H1 (cell line): Measurements from ENCODE around the gene STK16. TPM values are rescaled to one million over a fixed set of nuclear protein-coding genes. Genes with fewer than 3 reads are reported as not detected.

Experiments
- CTCF ChIA-PET: fragments of 300-600 bp; sonication (Branson Sonifier 250); formaldehyde crosslinking; loops from one replicate; lab custom pipeline; 2021; ENCODE audit not compliant: partially characterized antibody; lab: Charles Lee
- POLR2A ChIA-PET: fragments of 300-600 bp; sonication (Branson Sonifier 250); formaldehyde crosslinking; loops from one replicate; lab custom pipeline; 2021; ENCODE audit warnings: inconsistent platforms; ENCODE audit not compliant: partially characterized antibody; lab: Charles Lee
- DNase-seq, 2 experiments: peaks; one replicate each; pipeline versions ENCODE4 v3.0.0 to v3.0.0-alpha.2; 2010 to 2022; ENCODE audit warnings: low spot score in 2 of 2, low read depth in 1 of 2, mixed read lengths in 1 of 2
- FAIRE-seq: peaks from 2 replicates; lab custom pipeline; 2011; peaks lifted over from hg19 to GRCh38; lab: Jason Lieb, UNC
- H2AFZ ChIP-seq: 2 replicates; pipeline ENCODE4 v1.8.1; 2012; ENCODE audit warnings: low read length, inconsistent platforms
- H2AK5ac ChIP-seq: 2 replicates; pipeline ENCODE4 v1.6.1; 2013; ENCODE audit warnings: low read depth, low read length
- H2BK120ac ChIP-seq: replicated peaks from 2 replicates; pipeline ENCODE3; 2013; ENCODE audit warnings: low read depth, low read length, inconsistent platforms
- H2BK12ac ChIP-seq: 2 replicates; pipeline ENCODE4 v1.6.1; 2013; ENCODE audit warnings: low read depth, low read length
- H2BK15ac ChIP-seq: 2 replicates; pipeline ENCODE4 v1.6.1; 2013; ENCODE audit warnings: low read length
- H2BK20ac ChIP-seq: 2 replicates; pipeline ENCODE4 v1.6.1; 2013; ENCODE audit warnings: low read length
- H2BK5ac ChIP-seq: 2 replicates; pipeline ENCODE4 v1.6.1; 2013; ENCODE audit warnings: low read depth, low read length
- H3K14ac ChIP-seq: 2 replicates; pipeline ENCODE4 v1.6.1; 2013; ENCODE audit warnings: inconsistent platforms; ENCODE audit not compliant: insufficient read length
- H3K18ac ChIP-seq: 2 replicates; pipeline ENCODE4 v1.6.1; 2013; ENCODE audit warnings: low read length; ENCODE audit errors: extremely low read depth
- H3K23ac ChIP-seq: 2 replicates; pipeline ENCODE4 v1.6.1; 2013; ENCODE audit warnings: inconsistent platforms; ENCODE audit not compliant: insufficient read length
- H3K23me2 ChIP-seq: 2 replicates; pipeline ENCODE4 v1.6.1; 2013; ENCODE audit warnings: low read depth, low read length
- H3K27ac ChIP-seq: 2 replicates; pipeline ENCODE4 v1.6.1; 2011; ENCODE audit warnings: low read depth, low read length, inconsistent platforms
- H3K27me3 ChIP-seq, 4 experiments: replicated peaks in 1 of 4; 1 replicate in 1 of 4; 2 replicates in 3 of 4; pipeline versions ENCODE4 v1.6.1 to v1.8.1; 2011 to 2013; ENCODE audit warnings: low read length in 3 of 4, mild to moderate bottlenecking in 3 of 4, inconsistent platforms in 2 of 4, mixed read lengths in 2 of 4, moderate library complexity in 1 of 4; ENCODE audit not compliant: control insufficient read depth in 3 of 4, insufficient read depth in 3 of 4; ENCODE audit errors: extremely low read depth in 1 of 4
- H3K36me3 ChIP-seq, 4 experiments: 2 replicates each; pipeline versions ENCODE4 v1.6.1 to v1.8.1; 2011 to 2013; ENCODE audit warnings: mild to moderate bottlenecking in 4 of 4, low read length in 3 of 4, moderate library complexity in 2 of 4, control low read depth in 1 of 4, inconsistent platforms in 1 of 4; ENCODE audit not compliant: insufficient read depth in 4 of 4, control insufficient read depth in 2 of 4
- H3K4ac ChIP-seq: replicated peaks from 2 replicates; pipeline ENCODE3; 2013; ENCODE audit warnings: low read length, low read depth, mixed read lengths, inconsistent platforms; ENCODE audit not compliant: insufficient read length
- H3K4me1 ChIP-seq, 4 experiments: replicated peaks in 1 of 4; 1 replicate in 1 of 4; 2 replicates in 3 of 4; pipeline versions ENCODE4 v1.6.1 to v1.8.1; 2011 to 2013; ENCODE audit warnings: low read length in 3 of 4, inconsistent platforms in 2 of 4, mixed read lengths in 1 of 4; ENCODE audit not compliant: insufficient read depth in 4 of 4, control insufficient read depth in 3 of 4
- H3K4me2 ChIP-seq, 2 experiments: 2 replicates each; pipeline versions ENCODE4 v1.6.1 to v1.8.1; 2011 to 2013; ENCODE audit warnings: low read depth in 2 of 2, low read length in 2 of 2, control low read depth in 1 of 2, inconsistent platforms in 1 of 2, mild to moderate bottlenecking in 1 of 2; ENCODE audit not compliant: insufficient read depth in 1 of 2
- H3K4me3 ChIP-seq, 4 experiments: fragments of 200-600, 300-600 bp in 1 of 4; sonication (generic), shearing (Covaris generic), sonication (Bioruptor Twin) in 1 of 4; 2 replicates each; pipeline versions ENCODE4 v1.5.1 to v1.8.1; 2011 to 2016; ENCODE audit warnings: low read length in 4 of 4, low read depth in 3 of 4, control low read depth in 2 of 4, inconsistent platforms in 2 of 4, mild to moderate bottlenecking in 2 of 4, mixed read lengths in 1 of 4, moderate library complexity in 1 of 4; ENCODE audit not compliant: insufficient read depth in 2 of 4; ENCODE audit errors: extremely low read depth in 1 of 4
- H3K56ac ChIP-seq: replicated peaks from 2 replicates; pipeline ENCODE3; 2013; ENCODE audit warnings: low read depth, mild to moderate bottlenecking, mixed read lengths, low read length, inconsistent platforms; ENCODE audit not compliant: insufficient read length
- H3K79me1 ChIP-seq: 2 replicates; pipeline ENCODE4 v1.6.1; 2013; ENCODE audit warnings: low read depth, low read length, control low read depth
- H3K79me2 ChIP-seq, 2 experiments: 2 replicates each; pipeline versions ENCODE4 v1.6.1 to v1.8.1; 2012 to 2013; ENCODE audit warnings: low read length in 2 of 2, mild to moderate bottlenecking in 2 of 2, inconsistent platforms in 1 of 2; ENCODE audit not compliant: insufficient read depth in 2 of 2, control insufficient read depth in 1 of 2
- H3K9ac ChIP-seq, 4 experiments: replicated peaks in 1 of 4; 1 replicate in 1 of 4; 2 replicates in 3 of 4; pipeline versions ENCODE4 v1.6.1 to v1.8.1; 2011 to 2013; ENCODE audit warnings: low read depth in 3 of 4, low read length in 3 of 4, control low read depth in 2 of 4, mild to moderate bottlenecking in 2 of 4, moderate library complexity in 2 of 4, inconsistent platforms in 1 of 4; ENCODE audit errors: extremely low read depth in 1 of 4
- H3K9me3 ChIP-seq, 2 experiments: 2 replicates each; pipeline versions ENCODE4 v1.6.1 to v1.8.1; 2012 to 2013; ENCODE audit warnings: mild to moderate bottlenecking in 2 of 2, moderate library complexity in 2 of 2, control low read depth in 1 of 2, inconsistent platforms in 1 of 2, low read depth in 1 of 2, low read length in 1 of 2, mixed read lengths in 1 of 2; ENCODE audit not compliant: insufficient read depth in 2 of 2
- H4K20me1 ChIP-seq, 2 experiments: replicated peaks in 1 of 2; 2 replicates each; pipeline versions ENCODE3 to v1.8.1; 2011 to 2013; ENCODE audit warnings: inconsistent platforms in 2 of 2, low read length in 2 of 2, mild to moderate bottlenecking in 1 of 2; ENCODE audit not compliant: insufficient read depth in 2 of 2, control insufficient read depth in 1 of 2
- H4K5ac ChIP-seq: 2 replicates; pipeline ENCODE4 v1.6.1; 2013; ENCODE audit warnings: low read length, low read depth, mixed read lengths, inconsistent platforms; ENCODE audit not compliant: insufficient read length
- H4K8ac ChIP-seq: 2 replicates; pipeline ENCODE4 v1.8.0; 2013; ENCODE audit warnings: mild to moderate bottlenecking, moderate library complexity, low read length, inconsistent platforms; ENCODE audit not compliant: insufficient read depth; ENCODE audit errors: extremely low read depth
- H4K91ac ChIP-seq: replicated peaks from 2 replicates; pipeline ENCODE3; 2013; ENCODE audit warnings: low read length, mixed read lengths, inconsistent platforms; ENCODE audit not compliant: insufficient read length
- CHD1 ChIP-seq: IDR thresholded peaks from 2 replicates; pipeline ENCODE4 v1.6.1; 2012; ENCODE audit warnings: low read depth, low read length, improper control_type of control experiment
- WGBS, 2 experiments: shearing (Covaris generic) in 1 of 2; methylation state at CpG; one replicate each; pipeline versions ENCODE4 v1.1.6 to v1.1.7; 2013 to 2015; ENCODE audit warnings: low lambda C conversion rate in 2 of 2, mixed read lengths in 2 of 2, inconsistent platforms in 1 of 2, low coverage in 1 of 2, missing lambda C conversion rate in 1 of 2; ENCODE audit not compliant: insufficient replicate concordance in 2 of 2, insufficient coverage in 1 of 2, insufficient read length in 1 of 2; ENCODE audit errors: extremely low coverage in 1 of 2, missing lambda C conversion rate in 1 of 2; 5-methylcytosine and 5-hydroxymethylcytosine counted together
- polyA plus RNA-seq, 7 experiments: library from polyadenylated mRNA; depleted of rRNA in 3 of 7; stranded (reverse) in 5 of 7; unstranded in 2 of 7; fragments of >200 nt in 5 of 7; fragments of 200-250 nt in 2 of 7; gene quantifications; 1 replicate in 5 of 7; 2 replicates in 1 of 7; 4 replicates in 1 of 7; pipeline versions ENCODE4 v1.2.1 to v1.2.3, GENCODE V29; 2011 to 2013; ENCODE audit warnings: missing spikeins in 2 of 7, mixed read lengths in 2 of 7
- total RNA-seq: library from RNA; stranded (reverse); fragmentation: NEBNext Ultra II Directional; extraction: Animal tissue kit (Norgen Biotek cat#: 25700); gene quantifications from 2 replicates; pipeline ENCODE4 v1.2.1, GENCODE V29; 2021

STK16 gene
- total and polyA plus RNA-seq, 2 of the 8 experiments (the other 6 are each of a cell fraction or from before 2014, with no cell fraction given) = 21.3 to 51.4 TPM

DNA sequence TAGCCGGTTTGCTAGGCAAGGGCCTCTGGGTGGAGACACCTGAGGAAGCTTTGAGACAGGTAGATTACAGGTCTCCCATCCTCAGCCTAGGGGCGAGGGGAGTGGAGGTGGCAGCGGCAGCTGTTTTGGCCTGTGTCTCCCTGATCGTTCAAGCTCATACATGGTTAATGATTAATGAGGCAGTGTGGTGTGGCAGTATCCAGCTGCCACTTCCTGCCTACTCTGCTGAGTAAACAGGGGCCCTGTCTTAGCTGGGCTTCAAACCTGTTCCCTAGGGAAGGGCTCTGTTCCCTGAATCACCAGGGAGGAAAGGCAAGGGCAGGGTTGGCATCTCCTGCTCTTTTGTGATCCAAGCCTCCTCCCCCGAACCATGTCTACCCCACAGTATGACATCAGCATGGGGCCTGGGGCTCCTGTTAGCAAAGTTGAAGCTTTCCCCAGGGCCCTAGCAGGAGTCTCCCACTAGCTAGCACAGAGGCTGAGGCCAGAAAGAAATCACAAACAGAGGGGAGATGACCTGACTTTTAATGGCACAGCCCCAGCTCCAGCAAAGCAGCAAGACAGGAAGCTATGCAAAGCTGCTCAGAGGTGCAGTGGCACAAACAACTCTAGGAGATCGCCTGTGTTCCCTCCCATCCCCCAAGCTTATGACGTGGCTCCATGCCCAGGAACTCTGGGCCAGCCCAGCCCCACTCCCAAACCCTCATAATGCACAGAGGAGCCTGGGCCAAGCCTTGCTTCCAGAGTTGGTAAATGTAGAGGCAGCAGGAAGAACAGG lies 4.1 kb downstream of the STK16 start:
- Histone ChIP-seq H3K79me1 (peaks cover 8% of the 10 kb centered on the region; the same call in 1 of the 2 replicates), H3K9me3 (no peaks in the 10 kb centered on the region), H4K5ac (no peak overlapping the region), H4K8ac (no peak overlapping the region), H3K4me3 (no peak overlapping the region), H4K91ac (no peak overlapping the region), H3K79me2 (peaks cover 0 to 5% of the 10 kb centered on the region in 2 experiments; a peak in 1 of 4 replicates), H2AK5ac (no peak overlapping the region), H3K27me3 (peaks cover 2 to 25% (median 17%) of the 10 kb centered on the region in 4 experiments), H3K4me1 (peaks cover 5 to 17% (median 12%) of the 10 kb centered on the region in 4 experiments), H4K20me1 (no peaks in the 10 kb centered on the region), H3K36me3 (peaks cover 0 to 9% (median 5%) of the 10 kb centered on the region in 4 experiments; a peak in 5 of 8 replicates), H2BK20ac (0 out of 2 replicates have a peak overlapping the region, but pooled peaks have one; percentile 3), H3K4me2 (peak overlapping the region in 1 of 2 experiments; percentile 20; a peak in 1 of 4 replicates), H3K56ac (no peak overlapping the region), H3K23me2 (peaks cover 25% of the 10 kb centered on the region), H3K14ac (no peak overlapping the region), H3K23ac (no peak overlapping the region), H3K4ac (no peak overlapping the region), H2AFZ (no peak overlapping the region), H3K18ac (no peak overlapping the region), H2BK15ac (no peak overlapping the region), H3K9ac (peak overlapping the region in 2 of 4 experiments; percentile 19 to 26; a peak in 3 of 7 replicates), H2BK5ac (no peak overlapping the region), H3K27ac (0 out of 2 replicates have a peak overlapping the region, but pooled peaks have one; percentile 3), H2BK120ac (no peak overlapping the region), H2BK12ac (no peak overlapping the region)
- DNase-seq (no peak), FAIRE-seq (no peak)
- ChIA-PET CTCF (interaction anchor here (0.7 to 6.6 kb wide), 16 partner anchors 11 to 246 kb away, joined by 3 to 118 read pairs (median 4); partner anchors contain the start of genes DNAJB2 and ZFAND2B), POLR2A (interaction anchor here (0.7 to 14.9 kb wide), 16 partner anchors 9 to 269 kb away, joined by 3 to 190 read pairs (median 4); partner anchors contain the start of genes ABCB6, ANKZF1, ATG9A and DNAJB2)
- WGBS, 2 experiments = 81% methylated on average over 7 of the region's 7 CpGs; no CpG with 5 or more reads in 1 of the 2 experiments
- TF ChIP-seq CHD1 = no peak
